Thyroid gland (tissue), 4 donors: ENCODE data around the gene ANKS1A. TPM values are rescaled to one million over a fixed set of nuclear protein-coding genes. Genes with fewer than 3 reads are reported as not detected.

Source experiments
- DNase-seq, 2 donors: peaks; one replicate each; pipeline ENCODE4 v3.0.0-alpha.2; 2019
- H3K27ac ChIP-seq, 3 donors: fragments of 200-600 bp; sonication (generic); 1 replicate in 2 of 3; 2 replicates in 1 of 3; pipeline ENCODE4 v1.5.1; 2016 to 2019; ENCODE audit warnings: mild to moderate bottlenecking in 1 of 3, moderate library complexity in 1 of 3
- H3K27me3 ChIP-seq: fragments of 200-600 bp; sonication (generic); one replicate; pipeline ENCODE4 v1.5.1; 2019
- H3K36me3 ChIP-seq, 2 donors: fragments of 200-600 bp; sonication (generic); one replicate each; pipeline ENCODE4 v1.5.1; 2016 to 2019
- H3K4me1 ChIP-seq, 2 donors: fragments of 200-600 bp; sonication (generic); one replicate each; pipeline ENCODE4 v1.5.1; 2017 to 2019
- H3K4me3 ChIP-seq, 3 donors: fragments of 200-600 bp; sonication (generic); replicated peaks in 1 of 3; 1 replicate in 2 of 3; 2 replicates in 1 of 3; pipeline ENCODE4 v1.5.1; 2016; ENCODE audit warnings: mild to moderate bottlenecking in 1 of 3
- H3K9me3 ChIP-seq: fragments of 200-600 bp; sonication (generic); one replicate; pipeline ENCODE4 v1.5.1; 2017
- CTCF ChIP-seq, 6 experiments: fragments of 200-600 bp in 3 of 6; fragments of 450-650 bp in 3 of 6; sonication (generic) in 3 of 6; IDR thresholded peaks; one replicate each; pipeline ENCODE4 v1.5.1; 2016 to 2019; ENCODE audit warnings: antibody characterized with exemption in 6 of 6, mild to moderate bottlenecking in 2 of 6, inconsistent platforms in 1 of 6, moderate library complexity in 1 of 6
- POLR2A ChIP-seq, 2 donors: fragments of 450-650 bp; IDR thresholded peaks; one replicate each; pipeline ENCODE4 v1.6.1; 2017; ENCODE audit warnings: antibody characterized with exemption in 2 of 2, mild to moderate bottlenecking in 2 of 2, moderate library complexity in 1 of 2
- WGBS, 2 donors: methylation state at CpG; one replicate each; pipeline ENCODE4 v1.1.5; 2017; 5-methylcytosine and 5-hydroxymethylcytosine counted together
- intact Hi-C: fragments of 100-400 bp; cut with DNase I; formaldehyde crosslinking; loops from one replicate; pipeline ENCODE4 v1.15.1; 2023
- total RNA-seq, 4 donors: library from RNA; depleted of rRNA; stranded (reverse); fragments of >200 nt; gene quantifications; one replicate each; pipeline ENCODE4 v1.2.3, GENCODE V29; 2016

Gene ANKS1A
- total RNA-seq, 4 donors from 2014 or later = 29.9 to 43.8 (median 34.4) TPM

GRCh38 chr6:35073766-35074471, 184.9 kb downstream of the ANKS1A start:
- H3K27ac ChIP-seq = no peak overlapping the region
- intact Hi-C loops = loop anchor here (10.0 kb wide), 1 partner anchor 61 kb away; no protein-coding TSS in a partner anchor
- no peaks in the 10 kb centered on the region for H3K9me3 ChIP-seq
- no peak overlapping the region for H3K4me3 ChIP-seq
- H3K4me1 ChIP-seq = peaks cover 0 to 4% of the 10 kb centered on the region in 2 donors
- 93 to 95% methylated on average over 20 of the region's 20 CpGs for WGBS, 2 donors
- no peak for DNase-seq
- H3K36me3 ChIP-seq = peaks cover 9 to 11% of the 10 kb centered on the region in 2 donors
- H3K27me3 ChIP-seq = no peaks in the 10 kb centered on the region
- TF ChIP-seq POLR2A (IDR thresholded peaks at IDR 0.05) (no peak), CTCF (IDR thresholded peaks at IDR 0.05) (no peak)

GRCh38 chr6:35076997-35077712, 188.1 kb downstream of the ANKS1A start:
- 86 to 90% methylated on average over 17 of the region's 17 CpGs for WGBS, 2 donors
- no peak overlapping the region for H3K4me3 ChIP-seq
- TF ChIP-seq POLR2A (IDR thresholded peaks at IDR 0.05) (no peak), CTCF (IDR thresholded peaks at IDR 0.05) (no peak)
- peaks cover 0 to 2% of the 10 kb centered on the region in 2 donors for H3K4me1 ChIP-seq
- H3K27me3 ChIP-seq = no peaks in the 10 kb centered on the region
- DNase-seq = no peak
- no peak overlapping the region for H3K27ac ChIP-seq
- peaks cover 37 to 40% of the 10 kb centered on the region in 2 donors for H3K36me3 ChIP-seq
- intact Hi-C loops = loop anchor here (10.0 kb wide), 1 partner anchor 58 kb away; no protein-coding TSS in a partner anchor
- no peaks in the 10 kb centered on the region for H3K9me3 ChIP-seq

- Histone ChIP-seq H3K27ac (no peak overlapping the region), H3K9me3 (no peaks in the 10 kb centered on the region), H3K4me3 (no peak overlapping the region), H3K4me1 (peaks cover 0 to 2% of the 10 kb centered on the region in 2 donors), H3K36me3 (peaks cover 43 to 45% of the 10 kb centered on the region in 2 donors), H3K27me3 (no peaks in the 10 kb centered on the region)
- intact Hi-C loops = loop anchor here (10.0 kb wide), 1 partner anchor 57 kb away; no protein-coding TSS in a partner anchor
- DNase-seq = no peak
- 78 to 99% methylated on average over 8 to 9 of the region's 11 CpGs for WGBS, 2 donors
- no peak for TF ChIP-seq CTCF (IDR thresholded peaks at IDR 0.05)
- no peak for TF ChIP-seq POLR2A (IDR thresholded peaks at IDR 0.05)
Observed at GRCh38 chr6:35077713-35078105, 188.7 kb downstream of the ANKS1A start.

GRCh38 chr6:35078226-35078850, 189.3 kb downstream of the ANKS1A start:
- no peak overlapping the region for H3K27ac ChIP-seq
- no peak for DNase-seq
- WGBS, 2 donors = 97% methylated on average over 13 to 16 of the region's 20 CpGs
- peaks cover 0 to 2% of the 10 kb centered on the region in 2 donors for H3K4me1 ChIP-seq
- no peaks in the 10 kb centered on the region for H3K9me3 ChIP-seq
- intact Hi-C loops = loop anchor here (10.0 kb wide), 1 partner anchor 56 kb away; no protein-coding TSS in a partner anchor
- no peak for TF ChIP-seq POLR2A (IDR thresholded peaks at IDR 0.05)
- no peak for TF ChIP-seq CTCF (IDR thresholded peaks at IDR 0.05)
- no peaks in the 10 kb centered on the region for H3K27me3 ChIP-seq
- H3K36me3 ChIP-seq = peaks cover 49 to 51% of the 10 kb centered on the region in 2 donors
- no peak overlapping the region for H3K4me3 ChIP-seq
